Cardiac muscle cell (in vitro differentiated cells and primary cell): ENCODE data around the gene CCDC85C. TPM values are rescaled to one million over a fixed set of nuclear protein-coding genes. Genes with fewer than 3 reads are reported as not detected.

Source experiments
- DNase-seq, 2 donors: peaks; one replicate each; pipeline versions ENCODE4 v3.0.0 to v3.0.0-alpha.2; 2010 to 2017; ENCODE audit warnings: low read depth in 1 of 2, low spot score in 1 of 2
- H3K27ac ChIP-seq: fragments of 200-600 bp; sonication (generic); 2 replicates; pipeline ENCODE4 v1.5.1; 2016
- H3K27me3 ChIP-seq: fragments of 200-600 bp; sonication (generic); 2 replicates; pipeline ENCODE4 v1.6.0; 2016; ENCODE audit warnings: control low read depth
- H3K36me3 ChIP-seq: fragments of 200-600 bp; sonication (generic); 2 replicates; pipeline ENCODE4 v1.5.1; 2016; ENCODE audit warnings: control low read depth
- H3K4me1 ChIP-seq: fragments of 200-600 bp; sonication (generic); 2 replicates; pipeline ENCODE4 v1.8.1; 2017; ENCODE audit warnings: low read depth, mild to moderate bottlenecking, mixed run types
- H3K4me3 ChIP-seq: fragments of 200-600 bp; sonication (generic); 2 replicates; pipeline ENCODE4 v1.5.1; 2016; ENCODE audit warnings: mild to moderate bottlenecking
- H3K9me3 ChIP-seq: fragments of 200-600 bp; sonication (generic); 2 replicates; pipeline ENCODE4 v1.5.1; 2017; ENCODE audit warnings: low read depth, mild to moderate bottlenecking, control low read depth
- CTCF ChIP-seq: IDR thresholded peaks from 2 replicates; pipeline ENCODE4 v1.5.1; 2012; ENCODE audit warnings: low read depth, mild to moderate bottlenecking, low read length
- polyA plus RNA-seq: library from polyadenylated mRNA; unstranded; fragments of >200 nt; fragmentation: Nextera tagmentation; extraction: Ambion mirVana; gene quantifications from 2 replicates; pipeline ENCODE4 v1.2.1, GENCODE V29; 2016
- total RNA-seq: library from RNA; depleted of rRNA; stranded (reverse); fragments of >200 nt; gene quantifications from 2 replicates; pipeline ENCODE4 v1.2.3, GENCODE V29; 2016

Gene CCDC85C
- total and polyA plus RNA-seq, 2 experiments from 2014 or later, result 39.6 to 45.7 TPM

- no peak overlapping the region for H3K27ac ChIP-seq
- H3K4me3 ChIP-seq, result no peak overlapping the region
- no peaks in the 10 kb centered on the region for H3K27me3 ChIP-seq
- no peak for DNase-seq
- no peak for TF ChIP-seq CTCF
- no peaks in the 10 kb centered on the region for H3K36me3 ChIP-seq
- H3K4me1 ChIP-seq, result peaks cover 14% of the 10 kb centered on the region
- no peaks in the 10 kb centered on the region for H3K9me3 ChIP-seq
These were observed 82.6 kb downstream of the CCDC85C start for GRCh38 chr14:99521176-99522024.

GRCh38 chr14:99520571-99521081 lies 83.4 kb downstream of the CCDC85C start:
- H3K9me3 ChIP-seq, result no peaks in the 10 kb centered on the region
- no peak overlapping the region for H3K27ac ChIP-seq
- no peaks in the 10 kb centered on the region for H3K36me3 ChIP-seq
- H3K4me3 ChIP-seq, result no peak overlapping the region
- no peaks in the 10 kb centered on the region for H3K27me3 ChIP-seq
- peaks cover 14% of the 10 kb centered on the region for H3K4me1 ChIP-seq
- TF ChIP-seq CTCF, result no peak
- no peak for DNase-seq

- Histone ChIP-seq H3K27ac (no peak overlapping the region), H3K9me3 (no peaks in the 10 kb centered on the region), H3K4me1 (peaks cover 14% of the 10 kb centered on the region), H3K4me3 (no peak overlapping the region), H3K27me3 (no peaks in the 10 kb centered on the region), H3K36me3 (no peaks in the 10 kb centered on the region)
- no peak for DNase-seq
- no peak for TF ChIP-seq CTCF
These were observed 84.0 kb downstream of the CCDC85C start for GRCh38 chr14:99519931-99520421.

GRCh38 chr14:99519347-99519881 lies 84.6 kb downstream of the CCDC85C start:
- Histone ChIP-seq H3K4me1 (peaks cover 14% of the 10 kb centered on the region), H3K27ac (no peak overlapping the region), H3K4me3 (no peak overlapping the region), H3K9me3 (no peaks in the 10 kb centered on the region), H3K36me3 (peaks cover 4% of the 10 kb centered on the region), H3K27me3 (no peaks in the 10 kb centered on the region)
- TF ChIP-seq CTCF, result no peak
- DNase-seq, result no peak

GRCh38 chr14:99518441-99519346 lies 85.3 kb downstream of the CCDC85C start:
- TF ChIP-seq CTCF, result peak; percentile 95
- peak; percentile 62 to 64 for DNase-seq
- Histone ChIP-seq H3K9me3 (no peaks in the 10 kb centered on the region), H3K4me3 (no peak overlapping the region), H3K4me1 (peaks cover 13% of the 10 kb centered on the region), H3K27me3 (no peaks in the 10 kb centered on the region), H3K27ac (no peak overlapping the region), H3K36me3 (peaks cover 8% of the 10 kb centered on the region)
